GM19395 (cell line): ENCODE results near the gene PAX7.

Experiments
- ATAC-seq: cut with Tn5 transposase; IDR thresholded peaks from one replicate; pipeline ENCODE4 v1.9.1; 2021; ENCODE audit warnings: mild to moderate bottlenecking, moderate library complexity; ENCODE audit not compliant: unreplicated experiment

PAX7 gene

DNA sequence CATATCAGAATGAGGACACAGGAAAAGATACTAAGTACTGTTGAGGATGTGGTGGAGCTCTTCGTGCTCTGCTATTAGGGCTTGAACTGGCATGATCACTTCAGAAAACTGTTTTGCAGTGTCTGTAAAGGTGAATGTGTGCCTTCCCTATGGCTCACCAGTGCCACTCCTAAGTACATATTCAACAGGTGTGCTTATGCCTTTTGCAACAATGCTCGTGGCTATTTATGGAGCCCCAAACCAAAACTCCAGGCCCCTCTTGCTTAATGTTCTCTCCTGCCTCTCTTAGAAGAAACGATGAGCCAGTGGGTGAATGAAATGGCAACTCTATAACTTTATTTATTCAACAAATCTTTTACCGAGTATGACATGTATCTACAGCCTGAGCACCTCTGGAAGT is 158.6 kb downstream of the PAX7 start:
- ATAC-seq: no peak

DNA sequence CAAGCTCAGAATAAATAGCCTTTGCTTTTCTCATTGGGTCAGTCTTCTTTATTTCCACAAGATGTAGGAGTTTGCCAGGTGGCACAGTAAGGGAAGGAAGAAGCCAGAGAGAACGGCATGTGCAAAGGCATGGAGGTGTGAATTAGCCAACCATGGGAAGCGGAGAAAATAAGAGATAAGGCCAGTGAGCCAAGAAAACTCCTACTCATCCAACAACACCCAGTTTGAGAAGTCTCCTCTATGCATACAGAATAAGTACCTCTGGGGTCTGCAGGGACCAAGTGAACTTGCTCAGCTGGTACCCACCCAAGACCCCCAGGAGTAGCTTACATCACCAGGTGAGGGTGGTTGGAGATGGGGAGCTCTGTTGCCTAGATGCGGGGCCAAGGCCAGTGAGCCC is 162.1 kb downstream of the PAX7 start:
- no peak for ATAC-seq

DNA sequence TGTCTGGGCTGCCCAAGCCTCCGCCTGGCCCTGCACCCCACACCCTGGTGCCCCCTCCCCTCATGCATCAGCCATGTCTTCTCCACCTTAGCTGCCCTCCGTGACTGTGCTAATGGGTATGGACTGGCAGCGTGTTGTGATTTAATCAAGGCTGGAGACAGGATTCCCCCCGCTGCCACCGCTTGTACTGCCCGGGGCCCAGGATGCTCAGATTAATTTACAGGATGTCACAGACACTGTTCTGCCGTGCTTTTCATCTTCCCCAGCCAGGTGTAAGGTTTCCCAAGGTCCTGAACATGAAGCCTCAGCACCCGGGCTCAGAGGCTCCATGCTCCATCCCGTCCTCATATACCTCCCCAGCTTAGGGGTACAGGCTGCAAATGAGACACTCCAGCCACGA is 162.5 kb downstream of the PAX7 start:
- ATAC-seq: no peak

DNA sequence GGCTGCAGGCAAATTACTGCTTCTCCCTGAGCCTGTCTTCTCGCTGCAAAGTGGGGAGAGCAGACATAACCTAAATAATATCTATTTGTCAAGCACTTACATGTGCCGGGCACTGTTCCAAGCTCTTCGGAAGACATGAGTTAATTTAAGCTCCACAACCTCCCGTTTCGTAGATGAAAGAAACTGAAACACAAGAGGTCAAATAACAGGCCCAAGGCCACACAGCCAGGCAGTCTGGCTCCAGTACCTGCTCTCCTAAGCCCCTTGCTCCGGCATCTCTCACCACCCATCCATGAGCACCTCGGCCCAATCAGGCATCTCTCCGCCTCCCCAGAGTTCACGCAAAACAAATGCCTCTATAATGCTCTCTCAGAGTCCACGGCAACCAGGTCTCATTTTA is 163.4 kb downstream of the PAX7 start:
- no peak for ATAC-seq

DNA sequence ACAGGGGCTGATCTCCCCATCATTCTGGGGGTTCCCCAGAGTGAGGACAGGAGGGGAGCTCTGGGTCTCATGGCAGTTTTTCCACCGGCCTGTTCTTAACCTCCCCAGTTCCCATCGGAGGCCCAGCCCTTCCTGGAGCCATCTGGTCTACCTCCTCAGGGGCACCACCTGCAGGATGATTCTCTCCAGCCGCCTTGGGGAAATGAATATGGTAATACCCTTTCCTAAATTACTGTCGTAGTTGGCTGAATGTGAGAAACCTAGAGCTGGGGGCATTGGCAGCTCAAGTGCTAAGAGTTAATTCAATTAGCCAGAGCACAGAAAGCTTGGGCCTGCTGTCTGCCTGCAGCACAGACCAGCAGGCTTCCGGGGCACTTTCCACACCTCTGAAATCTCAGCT is 163.9 kb downstream of the PAX7 start:
- ATAC-seq: no peak

DNA sequence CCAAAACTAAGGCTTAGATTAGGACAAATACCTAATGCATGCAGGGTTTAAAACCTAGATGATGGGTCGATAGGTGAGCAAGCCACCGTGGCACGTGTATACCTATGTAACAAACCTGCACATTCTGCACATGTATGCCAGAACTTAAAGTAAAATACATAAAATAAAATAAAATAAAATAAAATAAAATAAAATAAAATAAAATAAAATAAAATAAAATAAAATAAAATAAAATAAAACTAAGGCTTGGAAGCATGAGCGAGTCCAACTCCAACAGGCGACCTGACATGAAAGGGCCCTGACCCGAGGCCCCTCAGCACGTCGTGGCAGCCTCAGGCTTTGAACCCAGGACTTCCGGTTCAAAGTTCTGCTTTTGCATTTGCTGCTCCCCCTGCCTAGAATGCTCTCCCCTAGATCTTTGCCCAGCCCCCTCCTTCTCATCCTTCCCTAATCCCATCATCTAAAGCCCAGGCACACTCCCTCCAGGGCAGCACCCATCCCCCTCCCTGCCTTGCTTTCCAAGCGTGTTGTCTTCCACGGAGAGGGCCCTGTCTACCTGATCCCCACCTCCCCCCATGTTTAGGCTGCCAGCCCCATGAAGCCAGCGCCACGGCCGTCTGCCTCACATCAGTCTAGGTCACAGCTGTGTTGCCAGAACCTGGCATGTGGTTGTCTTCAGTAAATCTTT is 164.5 kb downstream of the PAX7 start:
- no peak for ATAC-seq

DNA sequence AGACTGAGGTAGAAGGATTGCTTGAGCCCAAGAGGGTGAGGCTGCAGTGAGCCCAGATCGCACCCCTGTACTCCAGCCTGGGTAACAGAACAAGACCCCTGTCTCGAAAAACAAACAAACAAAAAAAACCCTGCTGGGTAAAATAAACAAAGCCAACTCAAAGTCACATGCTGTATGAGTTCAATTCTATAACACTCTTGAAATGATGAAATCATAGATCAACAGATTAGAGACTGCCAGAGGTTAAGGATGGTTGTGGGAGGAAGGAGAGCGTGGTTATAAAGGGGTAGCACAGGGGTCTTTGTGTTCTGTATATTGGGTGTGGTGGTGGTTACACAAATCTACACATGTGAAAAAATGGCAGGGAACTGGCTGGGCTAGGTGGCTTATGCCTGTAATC is 166.3 kb downstream of the PAX7 start:
- no peak for ATAC-seq
